KMS-11 (cell line): ENCODE measurements around the gene TCIRG1.
"Not testable (repeated sequence)": the region's sequence is repeated elsewhere in the genome, so short reads cannot be mapped to it uniquely, and the experiment has no call there.

ENCODE experiments used
- H2AFZ ChIP-seq: fragments of 200-600 bp; sonication (generic); 2 replicates; pipeline ENCODE4 v1.6.1; 2016; ENCODE audit warnings: antibody characterized with exemption, mixed run types, low read depth
- H3K27ac ChIP-seq: fragments of 200-600 bp; sonication (generic); 2 replicates; pipeline ENCODE4 v1.6.1; 2016; ENCODE audit warnings: mild to moderate bottlenecking, mixed run types
- H3K27me3 ChIP-seq: fragments of 200-600 bp; sonication (generic); 2 replicates; pipeline ENCODE4 v1.6.1; 2017; ENCODE audit warnings: mild to moderate bottlenecking, low read depth, mixed run types, moderate library complexity; ENCODE audit not compliant: insufficient read depth
- H3K36me3 ChIP-seq: fragments of 200-600 bp; sonication (generic); 2 replicates; pipeline ENCODE4 v1.6.1; 2017; ENCODE audit warnings: mild to moderate bottlenecking, mixed run types; ENCODE audit not compliant: insufficient read depth
- H3K4me1 ChIP-seq: fragments of 200-600 bp; sonication (generic); 2 replicates; pipeline ENCODE4 v1.6.1; 2016; ENCODE audit warnings: mild to moderate bottlenecking, low read depth, mixed run types; ENCODE audit not compliant: poor library complexity, severe bottlenecking
- H3K4me2 ChIP-seq: fragments of 200-600 bp; sonication (generic); 2 replicates; pipeline ENCODE4 v1.7.0; 2016; ENCODE audit warnings: mild to moderate bottlenecking, mixed run types
- H3K4me3 ChIP-seq: fragments of 200-600 bp; sonication (generic); IDR thresholded peaks from 2 replicates; pipeline ENCODE4 v1.6.1; 2017; ENCODE audit warnings: low read depth, low read length, mixed read lengths; ENCODE audit not compliant: insufficient read depth
- H3K79me2 ChIP-seq: fragments of 200-600 bp; sonication (generic); 2 replicates; pipeline ENCODE4 v1.6.1; 2016; ENCODE audit warnings: low read depth, mixed run types; ENCODE audit not compliant: insufficient read depth
- H3K9ac ChIP-seq: fragments of 200-600 bp; sonication (generic); 2 replicates; pipeline ENCODE4 v1.6.1; 2016; ENCODE audit warnings: mild to moderate bottlenecking, mixed run types
- H4K20me1 ChIP-seq: fragments of 200-600 bp; sonication (generic); 2 replicates; pipeline ENCODE4 v1.6.1; 2016; ENCODE audit warnings: mild to moderate bottlenecking, mixed run types; ENCODE audit not compliant: insufficient read depth
- TF ChIP-seq, protein P1 (sequence below): fragments of 200-600 bp; sonication (generic); conservative IDR thresholded peaks from 2 replicates; pipeline ENCODE4 v1.6.1; 2017; ENCODE audit warnings: low read depth, mild to moderate bottlenecking, antibody characterized with exemption, low read length, moderate library complexity, mixed read lengths

TCIRG1 gene, protein sequence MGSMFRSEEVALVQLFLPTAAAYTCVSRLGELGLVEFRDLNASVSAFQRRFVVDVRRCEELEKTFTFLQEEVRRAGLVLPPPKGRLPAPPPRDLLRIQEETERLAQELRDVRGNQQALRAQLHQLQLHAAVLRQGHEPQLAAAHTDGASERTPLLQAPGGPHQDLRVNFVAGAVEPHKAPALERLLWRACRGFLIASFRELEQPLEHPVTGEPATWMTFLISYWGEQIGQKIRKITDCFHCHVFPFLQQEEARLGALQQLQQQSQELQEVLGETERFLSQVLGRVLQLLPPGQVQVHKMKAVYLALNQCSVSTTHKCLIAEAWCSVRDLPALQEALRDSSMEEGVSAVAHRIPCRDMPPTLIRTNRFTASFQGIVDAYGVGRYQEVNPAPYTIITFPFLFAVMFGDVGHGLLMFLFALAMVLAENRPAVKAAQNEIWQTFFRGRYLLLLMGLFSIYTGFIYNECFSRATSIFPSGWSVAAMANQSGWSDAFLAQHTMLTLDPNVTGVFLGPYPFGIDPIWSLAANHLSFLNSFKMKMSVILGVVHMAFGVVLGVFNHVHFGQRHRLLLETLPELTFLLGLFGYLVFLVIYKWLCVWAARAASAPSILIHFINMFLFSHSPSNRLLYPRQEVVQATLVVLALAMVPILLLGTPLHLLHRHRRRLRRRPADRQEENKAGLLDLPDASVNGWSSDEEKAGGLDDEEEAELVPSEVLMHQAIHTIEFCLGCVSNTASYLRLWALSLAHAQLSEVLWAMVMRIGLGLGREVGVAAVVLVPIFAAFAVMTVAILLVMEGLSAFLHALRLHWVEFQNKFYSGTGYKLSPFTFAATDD

DNA sequence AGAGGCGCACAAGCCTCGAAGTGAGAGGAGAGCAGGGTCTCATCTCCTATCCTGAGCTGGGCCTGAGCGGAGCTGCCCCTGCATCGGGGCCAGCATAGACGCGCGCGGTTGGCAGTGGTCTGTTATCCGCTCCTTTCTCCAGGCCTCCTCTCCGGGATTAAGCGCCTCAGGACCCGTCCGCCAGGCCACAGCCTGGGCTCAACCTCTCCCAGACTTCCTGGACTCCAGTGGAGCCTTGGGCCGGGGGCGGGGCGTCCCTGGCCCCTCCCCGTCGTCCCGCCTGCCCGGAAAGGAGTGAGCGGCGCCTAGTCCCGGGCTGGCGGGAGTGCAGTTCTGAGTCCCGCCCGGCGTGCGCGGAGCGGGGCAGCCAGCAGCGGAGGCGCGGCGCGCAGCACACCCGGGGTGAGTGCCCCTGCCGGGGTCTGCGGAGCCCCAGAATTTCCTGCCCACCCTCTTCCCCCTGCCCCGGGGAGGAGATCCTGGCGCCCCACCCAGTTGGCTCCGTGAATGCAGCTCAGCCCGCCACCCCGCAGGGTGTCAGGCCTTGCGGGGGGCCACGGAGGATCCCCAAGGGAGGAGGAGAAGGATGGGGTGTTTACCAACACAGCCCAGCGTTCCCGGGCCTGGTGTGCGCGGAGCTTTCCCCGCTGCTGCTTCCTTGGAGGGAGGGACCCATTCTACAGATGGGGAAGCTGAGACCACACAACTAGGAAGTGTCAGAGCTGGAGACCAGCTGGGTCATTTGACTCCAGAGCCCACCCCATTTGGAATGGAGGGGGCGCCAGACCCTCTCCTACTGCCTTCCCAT, at the start of gene TCIRG1:
TSS of gene TCIRG1 (plus strand) at position 308 of the 808 bp plus-strand sequence. CDS start 2,247 bp downstream, outside the sequence.
- H3K79me2 ChIP-seq: peaks cover 12% of the 10 kb centered on the region; the same call in 1 of the 2 replicates
- H2AFZ ChIP-seq: peak within 1 kb of the TSS; percentile 70; the same call in 1 of the 2 replicates
- TF ChIP-seq, protein P1, sequence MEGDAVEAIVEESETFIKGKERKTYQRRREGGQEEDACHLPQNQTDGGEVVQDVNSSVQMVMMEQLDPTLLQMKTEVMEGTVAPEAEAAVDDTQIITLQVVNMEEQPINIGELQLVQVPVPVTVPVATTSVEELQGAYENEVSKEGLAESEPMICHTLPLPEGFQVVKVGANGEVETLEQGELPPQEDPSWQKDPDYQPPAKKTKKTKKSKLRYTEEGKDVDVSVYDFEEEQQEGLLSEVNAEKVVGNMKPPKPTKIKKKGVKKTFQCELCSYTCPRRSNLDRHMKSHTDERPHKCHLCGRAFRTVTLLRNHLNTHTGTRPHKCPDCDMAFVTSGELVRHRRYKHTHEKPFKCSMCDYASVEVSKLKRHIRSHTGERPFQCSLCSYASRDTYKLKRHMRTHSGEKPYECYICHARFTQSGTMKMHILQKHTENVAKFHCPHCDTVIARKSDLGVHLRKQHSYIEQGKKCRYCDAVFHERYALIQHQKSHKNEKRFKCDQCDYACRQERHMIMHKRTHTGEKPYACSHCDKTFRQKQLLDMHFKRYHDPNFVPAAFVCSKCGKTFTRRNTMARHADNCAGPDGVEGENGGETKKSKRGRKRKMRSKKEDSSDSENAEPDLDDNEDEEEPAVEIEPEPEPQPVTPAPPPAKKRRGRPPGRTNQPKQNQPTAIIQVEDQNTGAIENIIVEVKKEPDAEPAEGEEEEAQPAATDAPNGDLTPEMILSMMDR: no peak
- peak within 1 kb of the TSS; percentile 70; the same call in 1 of the 2 replicates for H3K9ac ChIP-seq
- H3K27me3 ChIP-seq: no peaks in the 10 kb centered on the region
- no peaks in the 10 kb centered on the region for H3K36me3 ChIP-seq
- H4K20me1 ChIP-seq: no peaks in the 10 kb centered on the region
- H3K4me1 ChIP-seq: peaks cover 39% of the 10 kb centered on the region
- no peak within 1 kb of the TSS for H3K4me3 ChIP-seq
- H3K4me2 ChIP-seq: peak within 1 kb of the TSS; percentile 99
- peak within 1 kb of the TSS; percentile 73 for H3K27ac ChIP-seq

DNA sequence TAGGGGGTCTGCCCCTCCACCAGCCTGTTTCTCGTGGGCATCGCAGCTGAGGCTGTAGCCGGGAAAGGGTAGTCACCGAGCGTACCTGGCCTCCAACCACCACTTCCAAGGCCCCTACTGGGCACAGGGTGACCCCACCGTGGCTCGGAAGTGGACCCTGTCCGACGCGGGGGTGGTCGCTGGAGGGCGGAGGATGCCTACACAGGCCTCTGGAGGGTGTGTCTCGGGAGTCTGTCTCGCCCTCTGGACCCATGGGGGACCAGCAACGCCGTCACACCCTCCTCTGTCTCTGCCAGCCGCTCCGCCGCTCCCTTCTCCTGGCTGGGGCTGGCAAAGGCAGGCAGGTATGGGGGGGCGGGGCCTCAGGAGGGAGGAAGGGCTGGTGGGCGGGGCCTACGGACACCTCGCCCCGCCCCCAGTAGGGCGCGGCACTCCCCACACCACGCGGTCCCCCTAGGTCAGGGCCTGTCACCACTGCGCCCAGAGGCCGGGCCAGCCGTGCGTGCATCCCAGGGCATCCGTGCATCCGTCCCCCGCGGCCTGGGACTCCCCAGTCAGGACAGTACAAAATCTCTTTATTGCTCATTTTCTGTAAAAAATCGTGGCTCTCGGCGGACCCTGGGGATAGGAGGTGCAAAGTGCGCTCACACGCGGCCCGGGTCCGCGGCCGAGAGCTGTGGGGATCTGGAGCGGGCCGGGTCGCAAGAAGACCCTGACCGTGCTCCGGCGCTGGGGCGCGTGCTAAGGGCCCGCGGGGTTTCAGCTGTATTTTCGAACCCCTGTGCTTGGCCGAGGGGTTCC, 48.1 kb upstream of the TCIRG1 start:
- H3K9ac ChIP-seq, H2AFZ ChIP-seq, H4K20me1 ChIP-seq, H3K4me3 ChIP-seq, H3K79me2 ChIP-seq, H3K27me3 ChIP-seq, H3K4me2 ChIP-seq, H3K27ac ChIP-seq, H3K36me3 ChIP-seq: not testable (repeated sequence)
- H3K4me1 ChIP-seq: peaks cover 18% of the 10 kb centered on the region

DNA sequence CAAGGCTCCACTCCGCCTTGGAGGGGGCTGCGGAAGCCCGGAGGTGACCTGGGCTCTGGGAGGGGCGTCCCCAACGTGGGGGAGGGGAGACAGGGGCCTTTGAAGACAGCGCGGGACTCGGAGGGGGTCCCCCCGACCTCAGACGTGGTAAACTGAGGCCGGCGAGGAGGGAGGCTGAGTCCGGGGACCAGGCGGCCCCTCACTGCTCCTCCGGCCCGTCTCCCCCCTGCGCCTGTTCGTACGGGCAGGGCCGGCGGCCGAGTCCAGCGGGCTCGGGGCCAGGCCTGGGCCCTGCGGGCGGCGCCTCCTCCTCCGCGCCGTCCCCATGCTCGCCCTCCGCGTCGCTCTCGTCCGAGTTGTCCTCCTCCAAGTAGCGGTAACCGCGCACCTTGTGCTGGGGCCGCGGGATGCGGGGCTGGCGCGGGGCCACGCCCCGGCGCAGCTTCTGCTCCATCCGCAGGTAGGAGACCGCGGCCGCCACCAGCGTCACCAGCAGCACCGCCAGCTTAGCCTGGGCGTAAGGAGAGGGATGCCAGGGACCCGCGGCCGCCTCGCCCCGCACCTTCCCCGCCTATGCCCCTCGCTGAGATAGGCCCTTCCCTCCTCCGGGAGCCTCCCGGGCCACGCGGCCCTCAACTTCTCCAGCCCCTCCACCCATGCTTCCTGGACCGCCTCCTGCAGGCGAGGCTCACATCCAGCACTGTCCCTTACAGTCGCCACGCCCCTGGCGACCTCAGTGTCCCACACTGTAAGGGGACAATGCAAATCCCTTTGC, 47.3 kb upstream of the TCIRG1 start:
- H3K9ac ChIP-seq, H3K4me3 ChIP-seq, H3K4me2 ChIP-seq: not testable (repeated sequence)

DNA sequence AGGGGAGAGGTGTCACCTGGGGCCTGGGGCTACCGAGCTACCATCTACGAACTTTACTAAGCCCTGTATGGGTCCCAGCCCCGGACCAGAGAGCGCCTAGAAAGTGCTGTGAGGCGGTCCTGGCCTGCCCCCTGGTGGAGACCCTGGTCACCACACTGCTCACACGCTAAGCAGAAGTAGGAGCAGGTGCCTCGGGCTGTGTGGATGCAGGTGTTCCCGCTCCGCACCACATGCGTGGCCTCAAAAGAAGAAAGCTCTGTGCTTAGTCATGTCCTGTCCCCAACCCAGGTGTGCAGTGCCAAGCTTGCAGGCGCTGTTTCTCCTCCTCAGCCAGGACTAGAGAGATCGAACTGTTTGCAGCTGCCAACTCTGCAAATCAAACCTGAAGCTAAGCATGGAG, 45.0 kb upstream of the TCIRG1 start:
- TF ChIP-seq, protein P1: peak; percentile 59

More for the DNA sequence above, 47.3 kb upstream of the TCIRG1 start:
- not testable (repeated sequence) for H2AFZ ChIP-seq, H4K20me1 ChIP-seq, H3K27ac ChIP-seq, H3K27me3 ChIP-seq, H3K79me2 ChIP-seq, H3K36me3 ChIP-seq
- peaks cover 26% of the 10 kb centered on the region for H3K4me1 ChIP-seq

DNA sequence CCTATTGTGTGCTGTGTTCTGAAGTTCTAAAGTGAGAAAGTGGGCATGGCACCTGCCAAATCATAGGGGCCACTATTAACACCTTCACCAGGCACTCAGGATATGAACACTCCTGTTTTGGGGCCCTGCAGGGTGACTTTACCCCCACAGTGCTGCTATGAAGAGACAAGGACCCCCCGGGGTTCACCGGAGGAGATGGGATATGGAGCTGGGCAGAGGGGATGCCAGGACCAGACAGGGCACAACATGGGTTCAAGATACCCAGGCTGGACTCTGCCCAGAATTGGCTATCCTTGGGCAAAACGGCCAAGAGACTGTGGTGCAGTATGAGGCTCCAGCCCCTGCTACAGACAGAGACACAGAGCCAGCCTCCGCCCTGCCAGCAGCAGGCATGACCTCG, 44.4 kb upstream of the TCIRG1 start:
- not testable (repeated sequence) for H2AFZ ChIP-seq, H3K4me3 ChIP-seq, H3K79me2 ChIP-seq, H4K20me1 ChIP-seq, H3K27me3 ChIP-seq, H3K36me3 ChIP-seq
- Histone ChIP-seq H3K9ac (peak overlapping the region; percentile 31; the same call in 1 of the 2 replicates), H3K27ac (peak overlapping the region; percentile 79), H3K4me1 (peaks cover 54% of the 10 kb centered on the region), H3K4me2 (peak overlapping the region; percentile 49)

More for the DNA sequence above, 45.0 kb upstream of the TCIRG1 start:
- Histone ChIP-seq H3K27ac (peak overlapping the region; percentile 79), H3K9ac (peak overlapping the region; percentile 31; the same call in 1 of the 2 replicates), H3K4me1 (peaks cover 48% of the 10 kb centered on the region), H3K4me2 (peak overlapping the region; percentile 49)
- H2AFZ ChIP-seq, H4K20me1 ChIP-seq, H3K4me3 ChIP-seq, H3K79me2 ChIP-seq, H3K27me3 ChIP-seq, H3K36me3 ChIP-seq: not testable (repeated sequence)

DNA sequence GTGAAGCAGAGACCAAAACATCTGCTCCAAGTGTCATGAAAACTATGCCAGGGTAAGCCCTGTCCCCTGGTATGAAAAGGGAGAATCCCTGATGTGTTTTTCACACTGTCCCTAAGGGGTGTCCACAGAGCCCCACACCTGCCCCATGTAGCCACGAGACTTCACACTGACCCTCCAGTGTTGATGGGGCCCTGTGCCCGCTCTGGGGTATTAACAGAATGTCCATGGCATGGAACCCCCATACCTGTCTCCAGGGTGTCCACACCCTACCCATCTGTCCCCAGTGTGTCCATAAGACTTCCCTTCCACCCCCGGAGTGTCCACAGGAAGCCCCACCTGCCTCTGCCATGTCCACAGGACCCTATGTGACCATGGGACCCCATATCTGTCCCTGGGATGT, 43.7 kb upstream of the TCIRG1 start:
- H3K4me2 ChIP-seq: not testable (repeated sequence)

DNA sequence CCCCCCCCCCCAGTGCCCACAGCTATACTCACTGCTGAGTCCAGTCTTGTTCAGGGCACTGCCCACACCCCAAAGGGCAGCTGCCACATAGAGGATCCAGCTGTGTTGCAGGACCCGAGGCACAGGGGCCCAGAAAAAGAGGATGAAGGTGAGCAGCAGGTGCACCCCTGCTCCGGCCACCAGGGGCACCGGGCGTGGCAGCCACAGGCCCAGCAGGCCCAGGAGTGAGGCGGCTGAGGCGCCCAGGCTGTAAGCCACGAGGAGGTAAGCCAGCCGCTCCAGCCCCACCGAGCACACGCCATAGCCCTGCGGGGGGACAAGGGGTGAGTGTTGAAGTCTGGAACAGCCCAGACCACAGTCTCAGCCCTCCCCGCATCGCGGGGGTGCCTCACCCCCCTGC, 43.2 kb upstream of the TCIRG1 start:
- not testable (repeated sequence) for H4K20me1 ChIP-seq, H3K4me3 ChIP-seq, H3K27ac ChIP-seq, H3K9ac ChIP-seq, H3K79me2 ChIP-seq, H2AFZ ChIP-seq, H3K27me3 ChIP-seq, H3K36me3 ChIP-seq, H3K4me2 ChIP-seq
- H3K4me1 ChIP-seq: peaks cover 66% of the 10 kb centered on the region

More for the DNA sequence above, 43.7 kb upstream of the TCIRG1 start:
- not testable (repeated sequence) for H3K36me3 ChIP-seq, H3K9ac ChIP-seq, H3K27ac ChIP-seq, H3K4me3 ChIP-seq, H3K79me2 ChIP-seq, H3K27me3 ChIP-seq, H4K20me1 ChIP-seq, H2AFZ ChIP-seq
- peaks cover 61% of the 10 kb centered on the region for H3K4me1 ChIP-seq
